BLaER1 (cell line): ENCODE measurements around the gene MRPL37.

Experiments
- H3K27ac ChIP-seq: shearing (Covaris generic); formaldehyde crosslinking; 2 replicates; pipeline ENCODE4 v1.8.1; 2022
- H3K27me3 ChIP-seq: shearing (Covaris generic); formaldehyde crosslinking; 2 replicates; pipeline ENCODE4 v1.8.1; 2022
- H3K36me3 ChIP-seq: shearing (Covaris generic); formaldehyde crosslinking; 2 replicates; pipeline ENCODE4 v1.8.1; 2022
- H3K4me1 ChIP-seq: shearing (Covaris generic); formaldehyde crosslinking; 2 replicates; pipeline ENCODE4 v1.8.1; 2022
- H3K4me2 ChIP-seq: shearing (Covaris generic); formaldehyde crosslinking; 2 replicates; pipeline ENCODE4 v1.8.1; 2022
- H3K4me3 ChIP-seq: shearing (Covaris generic); formaldehyde crosslinking; 2 replicates; pipeline ENCODE4 v1.8.1; 2022
- H3K9ac ChIP-seq: shearing (Covaris generic); formaldehyde crosslinking; 2 replicates; pipeline ENCODE4 v1.8.1; 2022
- H3K9me3 ChIP-seq: shearing (Covaris generic); formaldehyde crosslinking; 2 replicates; pipeline ENCODE4 v1.8.1; 2022
- H4K20me1 ChIP-seq: shearing (Covaris generic); formaldehyde crosslinking; 2 replicates; pipeline ENCODE4 v1.8.1; 2022
- Cebpa-rat ChIP-seq: shearing (Covaris generic); IDR thresholded peaks from 2 replicates; pipeline ENCODE4 v1.8.1; 2022

Gene MRPL37

GRCh38 chr1:54199765-54200518, at the start of gene MRPL37, which contains the start of gene CYB5RL:
Gene MRPL37 (plus strand): TSS chr1:54200167. CDS start chr1:54200244, 77 bp downstream.
Gene CYB5RL (minus strand): TSS chr1:54200030. CDS start chr1:54195616, 4,414 bp downstream.
- Histone ChIP-seq H3K27me3 (no peaks in the 10 kb centered on the region), H3K4me3 (peak within 1 kb of the TSS; percentile 94), H3K27ac (peak within 1 kb of the TSS; percentile 85), H4K20me1 (peaks cover 36% of the 10 kb centered on the region), H3K9ac (peak within 1 kb of the TSS; percentile 91), H3K4me2 (peak within 1 kb of the TSS; percentile 95), H3K9me3 (no peaks in the 10 kb centered on the region), H3K4me1 (peaks cover 33% of the 10 kb centered on the region), H3K36me3 (peaks cover 44% of the 10 kb centered on the region)
- TF ChIP-seq Cebpa-rat = no peak

GRCh38 chr1:54151013-54151412, 49.0 kb upstream of the MRPL37 start:
- no peak overlapping the region for H3K4me3 ChIP-seq
- no peaks in the 10 kb centered on the region for H3K36me3 ChIP-seq
- no peaks in the 10 kb centered on the region for H4K20me1 ChIP-seq
- H3K9ac ChIP-seq = no peak overlapping the region
- H3K27me3 ChIP-seq = no peaks in the 10 kb centered on the region
- peaks cover 7% of the 10 kb centered on the region for H3K4me1 ChIP-seq
- H3K4me2 ChIP-seq = no peak overlapping the region
- no peaks in the 10 kb centered on the region for H3K9me3 ChIP-seq
- no peak overlapping the region for H3K27ac ChIP-seq
- no peak for TF ChIP-seq Cebpa-rat

- Histone ChIP-seq H3K4me3 (no peak within 1 kb of the TSS), H3K27me3 (no peaks in the 10 kb centered on the region), H3K9ac (no peak within 1 kb of the TSS), H3K4me1 (peaks cover 7% of the 10 kb centered on the region), H3K36me3 (no peaks in the 10 kb centered on the region), H3K4me2 (no peak within 1 kb of the TSS), H3K9me3 (no peaks in the 10 kb centered on the region), H4K20me1 (no peaks in the 10 kb centered on the region), H3K27ac (no peak within 1 kb of the TSS)
- no peak for TF ChIP-seq Cebpa-rat
Observed at GRCh38 chr1:54152696-54153095, 47.3 kb upstream of the MRPL37 start, which contains the start of gene CDCP2. Gene CDCP2 (minus strand): TSS chr1:54153000. CDS start chr1:54152922, 78 bp downstream.

GRCh38 chr1:54153535-54154439, 46.2 kb upstream of the MRPL37 start:
- no peak overlapping the region for H3K4me3 ChIP-seq
- no peak overlapping the region for H3K9ac ChIP-seq

GRCh38 chr1:54156201-54156600, 43.8 kb upstream of the MRPL37 start:
- Histone ChIP-seq H4K20me1 (no peaks in the 10 kb centered on the region), H3K9ac (no peak overlapping the region), H3K4me3 (no peak overlapping the region), H3K27ac (no peak overlapping the region), H3K27me3 (no peaks in the 10 kb centered on the region), H3K4me2 (no peak overlapping the region), H3K9me3 (no peaks in the 10 kb centered on the region), H3K36me3 (no peaks in the 10 kb centered on the region), H3K4me1 (peaks cover 20% of the 10 kb centered on the region)
- TF ChIP-seq Cebpa-rat = no peak

More at GRCh38 chr1:54153535-54154439, 46.2 kb upstream of the MRPL37 start:
- Histone ChIP-seq H3K27ac (no peak overlapping the region), H3K9me3 (no peaks in the 10 kb centered on the region), H3K36me3 (no peaks in the 10 kb centered on the region), H3K27me3 (no peaks in the 10 kb centered on the region), H3K4me2 (no peak overlapping the region), H3K4me1 (peaks cover 12% of the 10 kb centered on the region), H4K20me1 (no peaks in the 10 kb centered on the region)
- peak; percentile 63 for TF ChIP-seq Cebpa-rat

GRCh38 chr1:54156986-54157385, 43.0 kb upstream of the MRPL37 start:
- Histone ChIP-seq H3K4me2 (no peak overlapping the region), H3K9me3 (no peaks in the 10 kb centered on the region), H4K20me1 (no peaks in the 10 kb centered on the region), H3K36me3 (no peaks in the 10 kb centered on the region), H3K9ac (no peak overlapping the region), H3K4me3 (no peak overlapping the region), H3K27me3 (no peaks in the 10 kb centered on the region), H3K4me1 (peaks cover 20% of the 10 kb centered on the region), H3K27ac (no peak overlapping the region)
- TF ChIP-seq Cebpa-rat = no peak

- no peak overlapping the region for H3K4me2 ChIP-seq
- H3K4me3 ChIP-seq = no peak overlapping the region
- no peaks in the 10 kb centered on the region for H3K9me3 ChIP-seq
- H3K9ac ChIP-seq = no peak overlapping the region
- peaks cover 20% of the 10 kb centered on the region for H3K4me1 ChIP-seq
- no peaks in the 10 kb centered on the region for H3K36me3 ChIP-seq
- H3K27ac ChIP-seq = no peak overlapping the region
- TF ChIP-seq Cebpa-rat = no peak
- no peaks in the 10 kb centered on the region for H3K27me3 ChIP-seq
- no peaks in the 10 kb centered on the region for H4K20me1 ChIP-seq
Observed at GRCh38 chr1:54157401-54157800, 42.6 kb upstream of the MRPL37 start.

GRCh38 chr1:54158071-54158470, 41.9 kb upstream of the MRPL37 start:
- no peak overlapping the region for H3K4me2 ChIP-seq
- H3K9ac ChIP-seq = no peak overlapping the region
- H3K4me1 ChIP-seq = peaks cover 20% of the 10 kb centered on the region
- TF ChIP-seq Cebpa-rat = no peak
- no peaks in the 10 kb centered on the region for H3K9me3 ChIP-seq
- H3K27me3 ChIP-seq = no peaks in the 10 kb centered on the region
- no peaks in the 10 kb centered on the region for H4K20me1 ChIP-seq
- H3K36me3 ChIP-seq = no peaks in the 10 kb centered on the region
- H3K27ac ChIP-seq = no peak overlapping the region
- H3K4me3 ChIP-seq = no peak overlapping the region

GRCh38 chr1:54159733-54160316, 40.1 kb upstream of the MRPL37 start:
- Histone ChIP-seq H3K9ac (no peak overlapping the region), H3K4me2 (peak overlapping the region; percentile 42), H3K4me3 (no peak overlapping the region), H4K20me1 (no peaks in the 10 kb centered on the region), H3K27me3 (no peaks in the 10 kb centered on the region), H3K27ac (no peak overlapping the region), H3K9me3 (no peaks in the 10 kb centered on the region), H3K4me1 (peaks cover 13% of the 10 kb centered on the region), H3K36me3 (no peaks in the 10 kb centered on the region)
- TF ChIP-seq Cebpa-rat = no peak
